Measurements from ENCODE around the gene RTP5.

Gene RTP5

DNA sequence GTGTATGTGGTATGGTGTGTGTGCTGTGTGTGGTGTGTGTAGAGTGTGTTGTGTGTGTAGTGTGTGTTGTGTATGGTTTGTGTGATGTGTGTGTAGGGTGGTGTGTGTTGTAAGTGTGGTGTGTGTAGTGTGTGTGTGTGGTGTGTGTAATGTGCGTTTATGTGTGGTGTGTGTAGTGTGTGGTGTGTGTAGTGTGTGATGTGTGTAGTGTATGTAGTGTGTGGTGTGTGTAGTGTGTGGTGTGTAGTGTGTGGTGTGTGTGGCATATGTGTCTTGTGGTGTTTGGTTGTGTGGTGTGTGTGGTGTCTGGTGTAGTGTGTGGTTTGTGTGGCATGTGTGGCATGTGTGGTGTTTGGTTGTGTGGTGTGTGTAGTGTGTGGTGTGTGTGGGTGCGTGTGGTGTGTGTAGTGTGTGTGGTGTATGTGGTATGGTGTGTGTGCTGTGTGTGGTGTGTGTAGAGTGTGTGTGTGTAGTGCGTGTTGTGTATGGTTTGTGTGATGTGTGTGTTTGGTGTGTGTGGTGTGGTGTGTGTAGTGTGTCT lies 4.0 kb upstream of the RTP5 start:
- H3K4me3 ChIP-seq (ENCODE audit: low read length), result no peak overlapping the region
- TF ChIP-seq, protein P1, sequence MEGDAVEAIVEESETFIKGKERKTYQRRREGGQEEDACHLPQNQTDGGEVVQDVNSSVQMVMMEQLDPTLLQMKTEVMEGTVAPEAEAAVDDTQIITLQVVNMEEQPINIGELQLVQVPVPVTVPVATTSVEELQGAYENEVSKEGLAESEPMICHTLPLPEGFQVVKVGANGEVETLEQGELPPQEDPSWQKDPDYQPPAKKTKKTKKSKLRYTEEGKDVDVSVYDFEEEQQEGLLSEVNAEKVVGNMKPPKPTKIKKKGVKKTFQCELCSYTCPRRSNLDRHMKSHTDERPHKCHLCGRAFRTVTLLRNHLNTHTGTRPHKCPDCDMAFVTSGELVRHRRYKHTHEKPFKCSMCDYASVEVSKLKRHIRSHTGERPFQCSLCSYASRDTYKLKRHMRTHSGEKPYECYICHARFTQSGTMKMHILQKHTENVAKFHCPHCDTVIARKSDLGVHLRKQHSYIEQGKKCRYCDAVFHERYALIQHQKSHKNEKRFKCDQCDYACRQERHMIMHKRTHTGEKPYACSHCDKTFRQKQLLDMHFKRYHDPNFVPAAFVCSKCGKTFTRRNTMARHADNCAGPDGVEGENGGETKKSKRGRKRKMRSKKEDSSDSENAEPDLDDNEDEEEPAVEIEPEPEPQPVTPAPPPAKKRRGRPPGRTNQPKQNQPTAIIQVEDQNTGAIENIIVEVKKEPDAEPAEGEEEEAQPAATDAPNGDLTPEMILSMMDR (conservative IDR thresholded peaks at IDR 0.05; ENCODE audit: low read depth, low read length), result no peak
- DNase-seq (ENCODE audit: low read depth), result no peak

DNA sequence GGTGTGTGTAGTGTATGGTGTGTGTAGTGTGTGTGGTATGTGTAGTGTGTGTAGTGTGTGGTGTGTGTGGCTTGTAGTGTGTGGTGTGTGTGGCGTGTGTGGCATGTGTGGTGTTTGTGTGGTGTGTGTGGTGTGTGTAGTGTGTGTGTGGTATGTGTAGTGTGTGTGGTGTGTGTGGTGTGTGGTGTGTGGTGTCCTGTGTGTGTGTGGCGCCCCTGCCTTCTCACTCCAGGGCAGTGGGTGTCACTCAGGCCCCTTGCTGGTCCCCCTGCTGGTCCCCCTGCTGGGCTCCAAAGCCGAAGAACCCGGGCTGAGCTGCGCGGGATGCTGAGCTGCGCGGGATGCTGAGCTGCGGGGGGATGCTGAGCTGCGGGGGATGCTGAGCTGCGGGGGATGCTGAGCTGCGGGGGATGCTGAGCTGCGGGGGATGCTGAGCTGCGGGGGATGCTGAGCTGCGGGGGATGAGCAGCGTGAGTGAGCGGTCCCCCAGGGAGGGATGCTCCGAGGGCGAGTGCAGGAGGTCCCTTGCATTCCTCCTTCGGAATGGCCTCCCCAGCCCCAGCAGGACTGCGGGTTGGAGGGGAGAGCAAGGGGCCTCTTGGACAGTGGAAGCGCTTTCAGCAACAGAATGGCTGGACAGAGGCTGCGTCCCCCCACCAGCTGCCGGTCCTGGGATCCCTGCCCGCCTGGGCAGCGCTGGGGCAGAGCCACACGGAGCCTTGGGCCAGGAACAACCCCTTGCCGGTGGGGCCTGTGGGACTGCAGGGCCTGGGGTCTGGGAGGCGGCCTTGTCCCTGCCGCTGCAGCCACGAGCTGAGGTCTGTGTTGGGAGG lies 3.4 kb upstream of the RTP5 start:
- DNase-seq (ENCODE audit: low read depth), result no peak
- H3K4me3 ChIP-seq (ENCODE audit: low read length), result no peak overlapping the region

DNA sequence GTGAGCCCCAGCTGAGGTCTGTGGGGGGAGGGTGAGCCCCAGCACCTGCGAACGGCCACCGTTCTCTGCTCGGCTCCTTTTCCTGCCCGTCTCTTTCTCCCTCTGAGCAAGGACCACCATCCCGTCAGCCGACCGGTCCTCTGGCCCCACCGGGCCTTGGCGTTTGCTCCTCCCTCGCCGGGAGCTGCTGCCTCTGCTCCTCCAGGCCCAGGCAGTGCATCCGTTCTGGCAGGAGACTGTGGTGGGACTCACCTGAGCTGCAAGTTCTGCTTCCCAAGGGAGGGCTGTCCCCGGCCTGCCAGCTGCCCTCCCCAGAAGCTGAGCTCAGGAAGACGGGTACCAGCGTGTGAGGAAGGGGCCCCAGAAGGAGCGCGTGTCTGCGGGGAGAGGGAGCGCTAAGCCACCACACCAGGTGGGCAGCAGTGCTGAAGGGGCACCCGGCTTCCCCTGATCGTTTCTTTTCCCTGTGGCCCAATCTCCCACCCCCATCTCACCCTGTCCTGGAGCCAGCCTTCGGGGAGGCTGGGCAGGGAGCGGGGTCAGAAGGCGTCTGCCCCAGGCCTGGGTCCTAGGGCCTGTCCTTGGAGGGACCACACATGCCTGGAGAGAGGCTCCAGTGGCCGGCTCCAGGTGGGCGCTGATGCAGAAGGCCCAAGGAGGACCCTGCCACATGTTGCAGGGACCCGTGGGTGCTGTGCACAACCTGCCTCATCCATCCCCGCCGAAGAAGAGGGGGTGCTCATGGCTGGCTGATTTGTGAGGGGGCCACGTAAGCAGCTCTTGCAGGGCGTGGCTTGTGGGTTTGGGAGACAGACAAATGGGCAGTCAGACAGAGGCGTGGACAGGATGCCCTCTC lies 2.5 kb upstream of the RTP5 start:
- DNase-seq (ENCODE audit: low read depth), result no peak
- no peak overlapping the region for H3K4me3 ChIP-seq (ENCODE audit: low read length)
- TF ChIP-seq, protein P1 (conservative IDR thresholded peaks at IDR 0.05; ENCODE audit: low read depth, low read length), result no peak

More for the DNA sequence above, 3.4 kb upstream of the RTP5 start:
- TF ChIP-seq, protein P1 (conservative IDR thresholded peaks at IDR 0.05; ENCODE audit: low read depth, low read length), result no peak

DNA sequence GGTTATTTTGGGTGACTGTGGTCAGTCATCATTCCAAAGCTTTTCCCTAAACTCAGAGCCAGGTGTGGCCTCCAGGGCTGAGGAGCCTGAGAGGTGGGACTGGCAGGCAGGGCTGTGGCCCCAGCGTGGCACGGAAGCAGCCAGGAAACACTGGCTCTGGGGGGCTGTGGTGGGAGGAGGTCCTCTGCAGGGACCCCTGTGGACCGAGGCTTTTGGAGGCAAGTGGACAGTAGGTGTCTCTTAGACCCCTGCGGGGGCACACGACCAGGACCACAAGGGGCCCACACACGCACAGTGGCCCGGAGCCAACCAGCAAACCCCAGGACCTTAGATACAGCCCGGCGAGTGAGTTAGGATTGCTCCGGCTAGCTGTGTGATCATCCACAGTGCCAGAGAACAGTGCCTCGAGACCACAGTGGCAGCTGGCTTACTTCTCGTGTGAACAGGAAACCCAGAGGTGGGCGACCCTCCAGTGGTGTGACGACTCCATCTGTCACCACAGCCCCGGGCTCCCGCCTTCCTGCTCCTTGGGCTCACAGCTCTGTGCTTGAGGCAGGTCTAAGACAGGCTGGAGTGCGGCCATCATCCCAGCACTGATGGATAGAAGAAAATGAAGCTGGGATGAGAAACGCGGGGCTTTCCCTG lies 1.6 kb upstream of the RTP5 start:
- DNase-seq (ENCODE audit: low read depth), result no peak
- TF ChIP-seq, protein P1 (conservative IDR thresholded peaks at IDR 0.05; ENCODE audit: low read depth, low read length), result no peak
- H3K4me3 ChIP-seq (ENCODE audit: low read length), result no peak overlapping the region

DNA sequence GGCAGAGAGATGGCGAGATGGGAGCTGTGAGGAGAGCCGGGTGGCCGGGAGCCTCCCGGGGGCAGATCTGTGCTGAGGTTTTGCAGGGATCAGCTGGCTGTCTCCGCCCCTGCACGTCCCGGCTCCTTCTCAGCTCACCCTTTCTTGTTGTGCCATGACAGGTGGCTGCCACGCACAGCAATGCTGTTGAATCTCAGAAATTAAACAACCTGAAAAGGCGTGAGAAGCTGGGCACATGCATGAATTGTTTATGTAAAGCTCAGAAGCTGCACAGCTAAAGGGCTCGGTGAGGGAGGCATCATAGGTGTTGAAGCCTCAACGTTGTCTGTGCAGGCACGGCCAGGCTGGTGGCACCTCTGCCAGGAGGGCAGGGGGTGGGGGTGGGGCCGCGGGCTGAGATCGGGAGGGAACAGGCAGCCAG lies 858 bp upstream of the RTP5 start:
- TF ChIP-seq, protein P1 (conservative IDR thresholded peaks at IDR 0.05; ENCODE audit: low read depth, low read length), result no peak
- H3K4me3 ChIP-seq (ENCODE audit: low read length), result no peak overlapping the region
- DNase-seq (ENCODE audit: low read depth), result no peak

DNA sequence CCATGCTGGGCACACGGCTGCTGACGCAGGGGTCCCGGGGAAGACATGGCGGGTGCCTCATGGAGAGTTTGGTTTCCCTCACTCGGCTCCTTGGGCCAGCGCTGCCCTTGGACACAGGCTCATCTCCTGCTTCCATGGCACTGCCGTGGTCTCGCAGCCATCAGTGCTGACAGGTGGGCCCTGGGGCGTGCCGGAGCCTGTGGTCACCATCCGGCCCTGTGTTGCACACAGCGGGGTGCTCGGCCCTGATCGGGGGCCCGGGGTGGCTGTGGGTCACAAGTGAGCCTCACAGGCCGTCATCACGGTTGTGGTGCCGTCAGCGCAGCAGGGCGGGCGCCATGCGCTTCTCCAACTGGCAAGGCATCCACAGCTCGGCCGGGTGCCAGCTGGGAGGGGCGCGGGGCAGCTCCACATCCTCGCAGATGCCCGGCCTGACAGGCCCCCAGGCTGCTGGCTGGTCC lies 582 bp downstream of the RTP5 start:
- no peak overlapping the region for H3K4me3 ChIP-seq (ENCODE audit: low read length)
- DNase-seq (ENCODE audit: low read depth), result no peak
- TF ChIP-seq, protein P1 (conservative IDR thresholded peaks at IDR 0.05; ENCODE audit: low read depth, low read length), result no peak

Measured in retinal pigment epithelial cell (primary cell).